H1 (cell line): Measurements from ENCODE around the gene NECAP2. TPM values are rescaled to one million over a fixed set of nuclear protein-coding genes. Genes with fewer than 3 reads are reported as not detected.

Experiments
- CBX8 ChIP-seq: fragments of 300-800, 300-1000 bp; sonication (generic); IDR thresholded peaks from 2 replicates; pipeline ENCODE4 v1.7.1; 2016; ENCODE audit warnings: low read depth, low read length, borderline replicate concordance
- CEBPB ChIP-seq: IDR thresholded peaks from 2 replicates; pipeline ENCODE4 v1.6.1; 2012; ENCODE audit warnings: low read depth, low read length
- EZH2 ChIP-seq: fragments of 200-600 bp; sonication (generic); IDR thresholded peaks from 2 replicates; pipeline ENCODE4 v1.7.1; 2012; ENCODE audit warnings: low read depth, mild to moderate bottlenecking, moderate library complexity, low read length, inconsistent platforms; ENCODE audit not compliant: severe bottlenecking
- GABPA ChIP-seq: IDR thresholded peaks from 2 replicates; pipeline ENCODE4 v1.6.1; 2011; ENCODE audit warnings: mild to moderate bottlenecking, low read length, moderate library complexity, borderline replicate concordance; ENCODE audit not compliant: insufficient read depth
- RAD21 ChIP-seq, 2 experiments: IDR thresholded peaks in 1 of 2; conservative IDR thresholded peaks in 1 of 2; 2 replicates each; pipeline ENCODE4 v1.6.1; 2011; ENCODE audit warnings: low read depth in 2 of 2, low read length in 2 of 2, improper control_type of control experiment in 1 of 2, inconsistent platforms in 1 of 2, mild to moderate bottlenecking in 1 of 2, moderate library complexity in 1 of 2
- SRF ChIP-seq: IDR thresholded peaks from 2 replicates; pipeline ENCODE4 v1.6.1; 2011; ENCODE audit warnings: mild to moderate bottlenecking, low read depth, low read length, moderate library complexity
- TAF1 ChIP-seq: IDR thresholded peaks from 2 replicates; pipeline ENCODE4 v1.6.1; 2011; ENCODE audit warnings: mild to moderate bottlenecking, low read depth, low read length
- TEAD4 ChIP-seq: IDR thresholded peaks from 2 replicates; pipeline ENCODE4 v1.6.1; 2012; ENCODE audit warnings: low read depth, low read length, inconsistent platforms, mixed read lengths
- polyA plus RNA-seq, 7 experiments: library from polyadenylated mRNA; depleted of rRNA in 3 of 7; stranded (reverse) in 5 of 7; unstranded in 2 of 7; fragments of >200 nt in 5 of 7; fragments of 200-250 nt in 2 of 7; gene quantifications; 1 replicate in 5 of 7; 2 replicates in 1 of 7; 4 replicates in 1 of 7; pipeline versions ENCODE4 v1.2.1 to v1.2.3, GENCODE V29; 2011 to 2013; ENCODE audit warnings: missing spikeins in 2 of 7, mixed read lengths in 2 of 7
- total RNA-seq: library from RNA; stranded (reverse); fragmentation: NEBNext Ultra II Directional; extraction: Animal tissue kit (Norgen Biotek cat#: 25700); gene quantifications from 2 replicates; pipeline ENCODE4 v1.2.1, GENCODE V29; 2021

Gene NECAP2
- total and polyA plus RNA-seq, 2 of the 8 experiments (the other 6 are each of a cell fraction or from before 2014, with no cell fraction given), result 24.4 to 29.7 TPM

DNA sequence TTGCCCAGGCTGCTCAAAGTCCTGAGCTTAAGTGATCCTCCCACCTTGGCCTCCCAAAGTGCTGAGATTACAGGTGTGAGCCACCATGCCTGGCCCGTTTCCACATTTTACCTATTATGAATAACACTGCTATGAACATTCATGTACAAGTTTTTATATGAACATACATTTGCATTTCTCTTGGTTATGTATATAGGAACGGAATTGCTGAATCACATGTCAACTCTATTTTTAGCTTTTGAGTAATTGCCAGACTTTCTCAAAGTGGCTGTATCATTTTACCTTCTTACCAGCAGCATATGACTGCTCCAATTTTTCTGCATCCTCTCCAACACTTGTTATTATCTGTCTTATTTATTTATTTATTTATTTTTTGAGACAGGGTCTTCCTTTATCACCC, 6.0 kb upstream of the NECAP2 start (continued):
- TF ChIP-seq EZH2 (no peak), RAD21 (IDR thresholded peaks at IDR 0.05 in 1 of 2, conservative IDR thresholded peaks at IDR 0.05 in 1 of 2; ENCODE audit: low read depth in 2 of 2, low read length in 2 of 2) (no peak), TAF1 (no peak), CBX8 (no peak), TEAD4 (no peak), GABPA (no peak), SRF (no peak), CEBPB (no peak)
